CD4-positive, CD25-positive, alpha-beta regulatory T cell (primary cell): ENCODE data around the gene LMAN1L. TPM values are rescaled to one million over a fixed set of nuclear protein-coding genes. Genes with fewer than 3 reads are reported as not detected.

Experiments
- ATAC-seq, 2 donors: fragments of 150-1000 bp; cut with Tn5 transposase; one replicate each; pipeline ENCODE4 v1.10.0; 2021; ENCODE audit warnings: low read depth in 2 of 2, moderate number of reproducible peaks in 2 of 2, moderate library complexity in 1 of 2
- DNase-seq, 3 donors: peaks; one replicate each; pipeline versions ENCODE4 v3.0.0 to v3.0.0-alpha.2; 2012 to 2022; ENCODE audit warnings: mixed read lengths in 1 of 3
- H3K27ac ChIP-seq: one replicate; pipeline ENCODE4 v1.7.0; 2013; ENCODE audit warnings: mild to moderate bottlenecking, low read length; ENCODE audit not compliant: insufficient read depth, poor library complexity, severe bottlenecking
- H3K27me3 ChIP-seq: one replicate; pipeline ENCODE4 v1.7.0; 2013; ENCODE audit warnings: low read length; ENCODE audit not compliant: control insufficient read depth, insufficient read depth
- H3K36me3 ChIP-seq: one replicate; pipeline ENCODE4 v1.7.0; 2013; ENCODE audit warnings: mild to moderate bottlenecking, low read length, moderate library complexity; ENCODE audit not compliant: control insufficient read depth, insufficient read depth
- H3K4me1 ChIP-seq: 2 replicates; pipeline ENCODE4 v1.7.0; 2013; ENCODE audit warnings: mild to moderate bottlenecking, low read length; ENCODE audit not compliant: insufficient read depth, control insufficient read depth, poor library complexity, severe bottlenecking
- H3K4me3 ChIP-seq: one replicate; pipeline ENCODE4 v1.7.0; 2013; ENCODE audit warnings: low read depth, mild to moderate bottlenecking, low read length, moderate library complexity
- H3K9me3 ChIP-seq, 2 experiments: 1 replicate in 1 of 2; 2 replicates in 1 of 2; pipeline ENCODE4 v1.7.0; 2013; ENCODE audit warnings: low read length in 2 of 2, mild to moderate bottlenecking in 1 of 2, moderate library complexity in 1 of 2; ENCODE audit not compliant: control insufficient read depth in 2 of 2
- H3K27ac Mint-ChIP-seq, 3 donors: one replicate each; pipeline ENCODE4 v1.8.0; 2020 to 2022; ENCODE audit warnings: mild to moderate bottlenecking in 3 of 3, mixed read lengths in 3 of 3, moderate library complexity in 2 of 3
- H3K27me3 Mint-ChIP-seq: one replicate; pipeline ENCODE4 v1.8.0; 2022; ENCODE audit warnings: mild to moderate bottlenecking, mixed read lengths
- H3K36me3 Mint-ChIP-seq: one replicate; pipeline ENCODE4 v1.8.0; 2020; ENCODE audit warnings: mixed read lengths
- H3K4me1 Mint-ChIP-seq, 4 donors: one replicate each; pipeline ENCODE4 v1.8.0; 2020 to 2022; ENCODE audit warnings: mixed read lengths in 4 of 4, mild to moderate bottlenecking in 1 of 4
- H3K4me3 Mint-ChIP-seq, 4 donors: one replicate each; pipeline ENCODE4 v1.8.0; 2020 to 2022; ENCODE audit warnings: mild to moderate bottlenecking in 4 of 4, mixed read lengths in 4 of 4, moderate library complexity in 3 of 4
- H3K9me3 Mint-ChIP-seq, 7 donors: one replicate each; pipeline ENCODE4 v1.8.0; 2020 to 2022; ENCODE audit warnings: mixed read lengths in 7 of 7, mild to moderate bottlenecking in 3 of 7, moderate library complexity in 2 of 7
- polyA plus RNA-seq, 4 donors: library from polyadenylated mRNA; unstranded; fragments of 300-500 nt; fragmentation: Illumina TruSeq; gene quantifications; one replicate each; pipeline ENCODE4 v1.2.3, GENCODE V29; 2021
- total RNA-seq: library from RNA; stranded (reverse); gene quantifications from one replicate; pipeline ENCODE4 v1.2.3, GENCODE V29; 2022

LMAN1L gene
- total and polyA plus RNA-seq, 5 donors from 2014 or later, result not detected

GRCh38 chr15:74854453-74855022 is 41.9 kb downstream of the LMAN1L start:
- no peak overlapping the region for H3K27ac Mint-ChIP-seq
- ATAC-seq (no peak), DNase-seq (no peak)
- H3K4me3 Mint-ChIP-seq, result no peak overlapping the region
- peaks cover 24% of the 10 kb centered on the region for H3K4me1 ChIP-seq
- H3K9me3 ChIP-seq, result no peaks in the 10 kb centered on the region
- H3K4me3 ChIP-seq, result no peak overlapping the region
- H3K27ac ChIP-seq, result no peak overlapping the region
- no peaks in the 10 kb centered on the region for H3K27me3 Mint-ChIP-seq
- H3K4me1 Mint-ChIP-seq, result peaks cover 10 to 36% (median 26%) of the 10 kb centered on the region in 4 donors
- peaks cover 58% of the 10 kb centered on the region for H3K36me3 ChIP-seq
- H3K9me3 Mint-ChIP-seq, result peaks cover 0 to under 1% (median 0%) of the 10 kb centered on the region in 7 donors
- H3K36me3 Mint-ChIP-seq, result peaks cover 34% of the 10 kb centered on the region
- no peaks in the 10 kb centered on the region for H3K27me3 ChIP-seq

GRCh38 chr15:74855857-74856256 is 43.2 kb downstream of the LMAN1L start:
- Mint-ChIP-seq H3K36me3 (peaks cover 27% of the 10 kb centered on the region), H3K4me1 (peaks cover 10 to 42% (median 26%) of the 10 kb centered on the region in 4 donors), H3K27me3 (no peaks in the 10 kb centered on the region), H3K4me3 (peak overlapping the region in 2 of 4 donors; percentile 15 to 28), H3K27ac (peak overlapping the region; percentile 5 to 62 (median 47)), H3K9me3 (no peaks in the 10 kb centered on the region)
- no peak for ATAC-seq
- DNase-seq, result no peak
- Histone ChIP-seq H3K9me3 (no peaks in the 10 kb centered on the region), H3K27ac (no peak overlapping the region), H3K27me3 (no peaks in the 10 kb centered on the region), H3K36me3 (peaks cover 44% of the 10 kb centered on the region), H3K4me1 (peaks cover 29% of the 10 kb centered on the region), H3K4me3 (no peak overlapping the region)

- no peak overlapping the region for H3K27ac ChIP-seq
- no peaks in the 10 kb centered on the region for H3K9me3 Mint-ChIP-seq
- H3K27me3 ChIP-seq, result no peaks in the 10 kb centered on the region
- H3K4me3 Mint-ChIP-seq, result no peak overlapping the region
- no peak for ATAC-seq
- no peak for DNase-seq
- peaks cover 29% of the 10 kb centered on the region for H3K4me1 ChIP-seq
- peaks cover 10 to 46% (median 27%) of the 10 kb centered on the region in 4 donors for H3K4me1 Mint-ChIP-seq
- H3K36me3 ChIP-seq, result peaks cover 42% of the 10 kb centered on the region
- no peak overlapping the region for H3K4me3 ChIP-seq
- no peaks in the 10 kb centered on the region for H3K27me3 Mint-ChIP-seq
- no peaks in the 10 kb centered on the region for H3K9me3 ChIP-seq
- H3K27ac Mint-ChIP-seq, result peak overlapping the region in 2 of 3 donors; percentile 91 to 93
- peaks cover 22% of the 10 kb centered on the region for H3K36me3 Mint-ChIP-seq
Observed at GRCh38 chr15:74856537-74856936, 43.9 kb downstream of the LMAN1L start.

GRCh38 chr15:74857082-74857655 is 44.5 kb downstream of the LMAN1L start:
- peak overlapping the region in 3 of 4 donors; percentile 39 to 59 (median 53) for H3K4me3 Mint-ChIP-seq
- no peaks in the 10 kb centered on the region for H3K9me3 ChIP-seq
- H3K36me3 Mint-ChIP-seq, result peaks cover 22% of the 10 kb centered on the region
- H3K4me1 ChIP-seq, result peaks cover 29% of the 10 kb centered on the region
- H3K27ac ChIP-seq, result peak overlapping the region; percentile 37
- no peak overlapping the region for H3K4me3 ChIP-seq
- ATAC-seq (peak in 1 of 2 donors; percentile 43), DNase-seq (no peak)
- no peaks in the 10 kb centered on the region for H3K27me3 Mint-ChIP-seq
- peaks cover 35% of the 10 kb centered on the region for H3K36me3 ChIP-seq
- peaks cover 10 to 46% (median 27%) of the 10 kb centered on the region in 4 donors for H3K4me1 Mint-ChIP-seq
- H3K9me3 Mint-ChIP-seq, result no peaks in the 10 kb centered on the region
- peak overlapping the region; percentile 91 to 99 (median 93) for H3K27ac Mint-ChIP-seq
- H3K27me3 ChIP-seq, result no peaks in the 10 kb centered on the region

- no peaks in the 10 kb centered on the region for H3K27me3 ChIP-seq
- peaks cover 29% of the 10 kb centered on the region for H3K36me3 ChIP-seq
- H3K4me3 ChIP-seq, result peak overlapping the region; percentile 1
- no peaks in the 10 kb centered on the region for H3K27me3 Mint-ChIP-seq
- peak overlapping the region; percentile 32 to 93 (median 91) for H3K27ac Mint-ChIP-seq
- DNase-seq (no peak), ATAC-seq (peak; percentile 54 to 67)
- no peaks in the 10 kb centered on the region for H3K9me3 ChIP-seq
- peaks cover 29% of the 10 kb centered on the region for H3K4me1 ChIP-seq
- H3K36me3 Mint-ChIP-seq, result peaks cover 20% of the 10 kb centered on the region
- peak overlapping the region in 3 of 4 donors; percentile 53 to 72 (median 59) for H3K4me3 Mint-ChIP-seq
- peaks cover 10 to 52% (median 27%) of the 10 kb centered on the region in 4 donors for H3K4me1 Mint-ChIP-seq
- H3K27ac ChIP-seq, result peak overlapping the region; percentile 37
- no peaks in the 10 kb centered on the region for H3K9me3 Mint-ChIP-seq
Observed at GRCh38 chr15:74857671-74858368, 45.2 kb downstream of the LMAN1L start.

- H3K36me3 ChIP-seq, result peaks cover 23% of the 10 kb centered on the region
- H3K4me3 ChIP-seq, result peak overlapping the region; percentile 1
- peaks cover 10 to 54% (median 26%) of the 10 kb centered on the region in 4 donors for H3K4me1 Mint-ChIP-seq
- peaks cover 31% of the 10 kb centered on the region for H3K4me1 ChIP-seq
- H3K27ac Mint-ChIP-seq, result peak overlapping the region; percentile 9 to 93 (median 91)
- H3K9me3 ChIP-seq, result no peaks in the 10 kb centered on the region
- no peaks in the 10 kb centered on the region for H3K9me3 Mint-ChIP-seq
- H3K27ac ChIP-seq, result peak overlapping the region; percentile 3
- ATAC-seq (no peak), DNase-seq (no peak)
- H3K36me3 Mint-ChIP-seq, result peaks cover 14% of the 10 kb centered on the region
- no peaks in the 10 kb centered on the region for H3K27me3 Mint-ChIP-seq
- peak overlapping the region in 2 of 4 donors; percentile 28 to 72 for H3K4me3 Mint-ChIP-seq
- no peaks in the 10 kb centered on the region for H3K27me3 ChIP-seq
Observed at GRCh38 chr15:74858369-74858740, 45.7 kb downstream of the LMAN1L start.

GRCh38 chr15:74863239-74864056 is 50.8 kb downstream of the LMAN1L start:
- no peaks in the 10 kb centered on the region for H3K9me3 ChIP-seq
- ATAC-seq (peak; percentile 33 to 42), DNase-seq (peak in 1 of 3 donors; percentile 24)

More at GRCh38 chr15:74863239-74864056, 50.8 kb downstream of the LMAN1L start:
- no peaks in the 10 kb centered on the region for H3K9me3 Mint-ChIP-seq
- H3K36me3 Mint-ChIP-seq, result peaks cover 34% of the 10 kb centered on the region
- H3K4me1 Mint-ChIP-seq, result peaks cover 12 to 78% (median 46%) of the 10 kb centered on the region in 4 donors
- Histone ChIP-seq H3K4me3 (no peak overlapping the region), H3K4me1 (peaks cover 49% of the 10 kb centered on the region), H3K36me3 (peaks cover 18% of the 10 kb centered on the region), H3K27me3 (no peaks in the 10 kb centered on the region), H3K27ac (no peak overlapping the region)
- peak overlapping the region; percentile 65 to 84 (median 75) for H3K27ac Mint-ChIP-seq
- H3K4me3 Mint-ChIP-seq, result peak overlapping the region; percentile 8 to 65 (median 35)
- H3K27me3 Mint-ChIP-seq, result no peaks in the 10 kb centered on the region
